Spleen (tissue), 11 donors: ENCODE data around the gene UBE2B. TPM values are rescaled to one million over a fixed set of nuclear protein-coding genes. Genes with fewer than 3 reads are reported as not detected.
A peak's percentile ranks its signal among the peaks of the same experiment; 100 is the strongest.

ENCODE experiments used
- DNase-seq: peaks from one replicate; pipeline ENCODE4 v3.0.0-alpha.2; 2020
- H3K27ac ChIP-seq, 8 donors: fragments of 200-600 bp; sonication (generic) in 7 of 8; 1 replicate in 4 of 8; 2 replicates in 4 of 8; pipeline versions ENCODE4 v1.5.0 to v1.8.0; 2016 to 2021; ENCODE audit warnings: inconsistent platforms in 4 of 8, mild to moderate bottlenecking in 4 of 8, moderate library complexity in 1 of 8
- H3K27me3 ChIP-seq, 7 donors: fragments of 200-600 bp; sonication (generic) in 6 of 7; replicated peaks in 1 of 7; 1 replicate in 4 of 7; 2 replicates in 3 of 7; pipeline versions ENCODE4 v1.5.0 to v1.8.0; 2016 to 2021; ENCODE audit warnings: inconsistent platforms in 3 of 7, mild to moderate bottlenecking in 1 of 7
- H3K36me3 ChIP-seq, 6 donors: fragments of 200-600 bp; sonication (generic) in 5 of 6; 1 replicate in 4 of 6; 2 replicates in 2 of 6; pipeline versions ENCODE4 v1.5.0 to v1.8.0; 2016 to 2021; ENCODE audit warnings: inconsistent platforms in 2 of 6
- H3K4me1 ChIP-seq, 6 donors: fragments of 200-600 bp; sonication (generic) in 5 of 6; 1 replicate in 3 of 6; 2 replicates in 3 of 6; pipeline versions ENCODE4 v1.5.0 to v1.8.0; 2016 to 2021; ENCODE audit warnings: inconsistent platforms in 3 of 6
- H3K4me3 ChIP-seq, 8 donors: fragments of 200-600 bp; sonication (generic) in 7 of 8; 1 replicate in 4 of 8; 2 replicates in 4 of 8; pipeline versions ENCODE4 v1.5.0 to v1.8.0; 2016 to 2021; ENCODE audit warnings: inconsistent platforms in 4 of 8, mild to moderate bottlenecking in 4 of 8, moderate library complexity in 2 of 8
- H3K9me3 ChIP-seq, 8 donors: fragments of 200-600 bp; sonication (generic) in 7 of 8; 1 replicate in 4 of 8; 2 replicates in 4 of 8; pipeline versions ENCODE4 v1.5.0 to v1.8.0; 2016 to 2021; ENCODE audit warnings: inconsistent platforms in 4 of 8
- CTCF ChIP-seq, 11 experiments: fragments of 200-600 bp in 7 of 11; fragments of 450-650 bp in 4 of 11; sonication (generic) in 4 of 11; IDR thresholded peaks in 8 of 11; conservative IDR thresholded peaks in 3 of 11; 1 replicate in 7 of 11; 2 replicates in 4 of 11; pipeline versions ENCODE4 v1.4.0 to v1.8.0; 2016 to 2021; ENCODE audit warnings: antibody characterized with exemption in 11 of 11, inconsistent platforms in 4 of 11, mild to moderate bottlenecking in 1 of 11
- POLR2A ChIP-seq, 3 donors: fragments of 450-650 bp; IDR thresholded peaks; one replicate each; pipeline ENCODE4 v1.5.1; 2017; ENCODE audit warnings: antibody characterized with exemption in 3 of 3, mild to moderate bottlenecking in 1 of 3
- POLR2AphosphoS5 ChIP-seq, 3 donors: sonication (generic); formaldehyde crosslinking; IDR thresholded peaks; one replicate each; pipeline ENCODE4 v1.5.1; 2017; ENCODE audit warnings: antibody characterized with exemption in 3 of 3
- WGBS, 5 donors: extraction: QIAGEN DNeasy Blood & Tissue Kit in 3 of 5; methylation state at CpG; one replicate each; pipeline versions ENCODE4 v1.1.5 to v1.1.7; 2013 to 2018; 5-methylcytosine and 5-hydroxymethylcytosine counted together
- intact Hi-C: fragments of 100-400 bp; cut with DNase I; formaldehyde crosslinking; loops from one replicate; pipeline ENCODE4 v1.15.0; 2023; ENCODE audit warnings: low total_unique reads
- polyA plus RNA-seq, 3 donors: library from polyadenylated mRNA; stranded (reverse); fragments of 200-250 nt; gene quantifications; one replicate each; pipeline ENCODE4 v1.2.1, GENCODE V29; 2013
- total RNA-seq, 7 donors: library from RNA; depleted of rRNA in 3 of 7; stranded (reverse); fragments of >200 nt in 3 of 7; fragmentation: NEBNext Ultra II Directional in 4 of 7; extraction: Animal tissue kit (Norgen Biotek cat#: 25700) in 4 of 7; gene quantifications; one replicate each; pipeline versions ENCODE4 v1.1.0 to v1.2.1, GENCODE V29; 2016 to 2021
- donor health status: healthy with polysubstance abuse.
- donor health status: DM: no; HTN: no; CAD: no; lungs with moderate emphysema.
- donor health status: DM: no; HTN: no; CAD: no.
- donor health status: Bipolar disorder and iron deficiency.
- donor health status: healthy.
- donor health status: DM: no; HTN: no; CAD: no.
- donor health status: DM: yes; HTN: yes; CAD: no.

Gene UBE2B
- total and polyA plus RNA-seq, 10 donors: 67.7 to 117 (median 101) TPM

GRCh38 chr5:134437340-134437846 lies 66.0 kb downstream of the UBE2B start:
- DNase-seq: no peak
- H3K4me3 ChIP-seq: no peak overlapping the region
- H3K4me1 ChIP-seq: peaks cover 15 to 38% (median 19%) of the 10 kb centered on the region in 6 donors
- peak overlapping the region in 5 of 8 donors; percentile 60 to 68 (median 63) for H3K27ac ChIP-seq
- no peaks in the 10 kb centered on the region for H3K27me3 ChIP-seq
- H3K9me3 ChIP-seq: no peaks in the 10 kb centered on the region
- no peak for TF ChIP-seq CTCF (IDR thresholded peaks at IDR 0.05 in 8 of 11, conservative IDR thresholded peaks at IDR 0.05 in 3 of 11)
- TF ChIP-seq POLR2AphosphoS5 (IDR thresholded peaks at IDR 0.05): no peak
- TF ChIP-seq POLR2A (IDR thresholded peaks at IDR 0.05): no peak
- WGBS, 5 donors: 74 to 92% (median 85%) methylated on average over 3 to 4 of the region's 4 CpGs
- intact Hi-C loops: no loop called here
- no peaks in the 10 kb centered on the region for H3K36me3 ChIP-seq

- peaks cover 15 to 39% (median 19%) of the 10 kb centered on the region in 6 donors for H3K4me1 ChIP-seq
- intact Hi-C loops: no loop called here
- no peak for TF ChIP-seq POLR2A (IDR thresholded peaks at IDR 0.05)
- no peak for TF ChIP-seq CTCF (IDR thresholded peaks at IDR 0.05 in 8 of 11, conservative IDR thresholded peaks at IDR 0.05 in 3 of 11)
- TF ChIP-seq POLR2AphosphoS5 (IDR thresholded peaks at IDR 0.05): no peak
- no peaks in the 10 kb centered on the region for H3K27me3 ChIP-seq
- peak; percentile 59 for DNase-seq
- no peaks in the 10 kb centered on the region for H3K36me3 ChIP-seq
- H3K4me3 ChIP-seq: no peak overlapping the region
- peak overlapping the region in 3 of 8 donors; percentile 60 to 68 (median 63) for H3K27ac ChIP-seq
- 71 to 87% (median 80%) methylated on average over 3 to 7 of the region's 7 CpGs for WGBS, 5 donors
- no peaks in the 10 kb centered on the region for H3K9me3 ChIP-seq
Measured at GRCh38 chr5:134437847-134438581, 66.6 kb downstream of the UBE2B start.

- intact Hi-C loops: no loop called here
- DNase-seq: peak; percentile 64
- TF ChIP-seq CTCF (IDR thresholded peaks at IDR 0.05 in 8 of 11, conservative IDR thresholded peaks at IDR 0.05 in 3 of 11) (no peak), POLR2AphosphoS5 (IDR thresholded peaks at IDR 0.05) (no peak), POLR2A (IDR thresholded peaks at IDR 0.05) (no peak)
Measured at GRCh38 chr5:134438721-134439123, 67.4 kb downstream of the UBE2B start.

GRCh38 chr5:134439210-134439654 lies 67.9 kb downstream of the UBE2B start:
- DNase-seq: peak; percentile 66
- H3K4me3 ChIP-seq: no peak overlapping the region
- no peaks in the 10 kb centered on the region for H3K36me3 ChIP-seq
- H3K9me3 ChIP-seq: no peaks in the 10 kb centered on the region
- H3K27ac ChIP-seq: peak overlapping the region in 5 of 8 donors; percentile 46 to 65 (median 60)
- 52 to 80% (median 57%) methylated on average over 6 to 7 of the region's 7 CpGs for WGBS, 5 donors
- intact Hi-C loops: no loop called here
- H3K27me3 ChIP-seq: no peaks in the 10 kb centered on the region
- peaks cover 15 to 39% (median 19%) of the 10 kb centered on the region in 6 donors for H3K4me1 ChIP-seq
- TF ChIP-seq CTCF (IDR thresholded peaks at IDR 0.05 in 8 of 11, conservative IDR thresholded peaks at IDR 0.05 in 3 of 11) (no peak), POLR2AphosphoS5 (IDR thresholded peaks at IDR 0.05) (peak in 2 of 3 donors; percentile 48 to 85), POLR2A (IDR thresholded peaks at IDR 0.05) (no peak)

More at GRCh38 chr5:134438721-134439123, 67.4 kb downstream of the UBE2B start:
- Histone ChIP-seq H3K27me3 (no peaks in the 10 kb centered on the region), H3K27ac (peak overlapping the region in 5 of 8 donors; percentile 46 to 65 (median 60)), H3K4me3 (no peak overlapping the region), H3K4me1 (peaks cover 15 to 39% (median 19%) of the 10 kb centered on the region in 6 donors), H3K9me3 (no peaks in the 10 kb centered on the region), H3K36me3 (no peaks in the 10 kb centered on the region)
- 89 to 95% (median 95%) methylated on average over 6 to 7 of the region's 7 CpGs for WGBS, 5 donors
